IPS-18c (cell line): ENCODE data around the gene COL19A1.
"Not testable (repeated sequence)": the region's sequence is repeated elsewhere in the genome, so short reads cannot be mapped to it uniquely, and the experiment has no call there.

Source experiments
- H3K4me3 ChIP-seq: 2 replicates; pipeline ENCODE4 v1.7.0; 2013; ENCODE audit warnings: low read depth, mild to moderate bottlenecking, low read length, moderate library complexity; ENCODE audit not compliant: insufficient read depth
- H3K9me3 ChIP-seq: one replicate; pipeline ENCODE4 v1.6.1; 2013; ENCODE audit warnings: mild to moderate bottlenecking, low read length, moderate library complexity; ENCODE audit not compliant: control insufficient read depth, insufficient read depth

COL19A1 gene

DNA sequence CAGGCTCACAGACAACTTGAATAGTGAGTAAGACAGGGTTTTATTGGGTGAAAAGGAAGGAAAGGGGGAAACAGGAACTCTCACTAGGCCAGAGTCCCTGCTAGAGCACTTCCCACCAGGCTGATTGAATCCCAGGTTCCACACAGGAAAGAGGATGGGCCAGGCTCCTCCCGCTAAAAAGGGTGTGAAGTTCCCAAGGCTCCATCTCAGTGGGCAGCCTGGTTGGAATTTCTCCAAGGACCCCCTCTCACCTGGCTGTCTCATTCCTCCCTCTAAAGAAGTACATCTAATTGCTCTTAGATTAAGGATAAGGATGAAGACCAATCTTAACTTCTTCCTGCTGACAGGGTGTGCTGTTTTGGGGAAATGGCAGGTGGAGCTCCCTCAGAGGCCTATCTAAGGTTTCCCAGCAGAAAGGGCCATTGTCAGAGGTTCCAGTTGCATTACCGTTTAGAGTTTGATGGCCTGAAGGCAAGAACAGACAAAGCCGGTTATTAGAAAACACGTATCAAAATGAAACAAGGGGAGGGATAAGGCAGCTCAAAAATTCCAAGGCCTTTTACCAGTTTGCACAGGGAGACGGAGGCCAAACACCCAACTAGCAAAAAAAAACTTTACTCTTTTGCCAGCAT is 21.5 kb downstream of the COL19A1 start:
- H3K9me3 ChIP-seq = peaks cover 3% of the 10 kb centered on the region
- no peak overlapping the region for H3K4me3 ChIP-seq

DNA sequence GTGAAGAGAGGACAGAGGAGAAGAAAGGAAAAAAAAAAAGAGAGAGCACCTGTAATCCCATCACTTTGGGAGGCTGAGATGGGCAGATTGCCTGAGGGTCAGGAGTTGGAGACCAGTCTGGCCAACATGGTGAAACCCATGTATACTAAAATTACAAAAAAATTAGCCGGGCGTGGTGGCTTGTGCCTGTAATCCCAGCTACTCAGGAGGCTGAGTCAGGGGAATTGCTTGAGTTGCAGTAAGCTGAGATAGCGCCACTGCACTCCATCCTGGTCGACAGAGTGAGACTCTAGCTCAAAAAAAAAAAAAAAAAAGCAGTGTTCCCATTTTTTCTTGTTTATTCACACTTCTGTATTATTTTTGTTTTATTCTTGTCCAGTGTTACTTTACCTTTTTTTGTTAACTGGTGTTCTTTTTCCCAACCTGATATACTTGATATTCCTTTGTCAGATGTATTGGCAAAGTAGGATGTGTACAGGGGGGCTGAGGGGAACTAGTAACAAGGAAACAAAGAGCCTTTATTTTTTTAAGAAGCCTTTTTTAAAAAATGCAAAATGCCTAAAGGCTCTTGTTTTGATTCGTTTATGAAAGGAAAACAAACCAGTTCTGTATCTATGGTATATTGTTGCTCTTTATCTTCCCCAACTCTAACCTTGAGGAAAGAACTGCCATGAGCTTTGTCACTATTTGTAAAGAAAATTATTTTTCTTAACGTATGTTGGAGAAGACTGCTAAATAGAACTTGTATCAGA is 22.3 kb downstream of the COL19A1 start:
- Histone ChIP-seq H3K9me3 (peaks cover 3% of the 10 kb centered on the region), H3K4me3 (no peak overlapping the region)

DNA sequence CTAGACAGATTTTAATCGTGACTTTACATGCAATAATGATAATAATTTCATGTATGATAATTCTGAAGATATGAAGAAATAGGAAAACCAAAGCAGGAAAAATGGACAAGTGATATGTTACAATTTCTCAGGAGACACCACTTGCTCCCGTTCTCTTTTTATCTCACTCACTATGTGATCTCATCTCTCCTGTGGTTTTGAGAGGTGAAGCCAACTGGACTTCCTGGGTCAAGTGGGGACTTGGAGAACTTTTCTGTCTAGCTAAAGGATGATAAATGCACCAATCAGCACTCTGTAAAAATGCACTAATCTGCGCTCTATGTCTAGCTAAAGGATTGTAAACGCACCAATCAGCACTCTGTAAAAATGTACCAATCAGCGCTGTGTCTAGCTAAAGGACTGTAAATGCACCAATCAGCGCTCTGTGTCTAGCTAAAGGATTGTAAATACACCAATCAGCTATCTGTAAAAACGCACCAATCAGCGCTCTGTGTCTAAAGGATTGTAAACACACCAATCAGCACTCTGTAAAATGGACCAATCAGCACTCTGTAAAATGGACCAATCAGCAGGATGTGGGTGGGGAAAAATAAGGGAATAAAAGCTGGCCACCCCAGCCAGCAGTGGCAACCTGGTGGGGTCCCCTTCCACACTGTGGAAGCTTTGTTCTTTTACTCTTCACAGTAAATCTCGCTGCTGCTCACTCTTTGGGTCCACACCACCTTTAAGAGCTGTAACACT is 23.0 kb downstream of the COL19A1 start:
- H3K9me3 ChIP-seq, H3K4me3 ChIP-seq: not testable (repeated sequence)

DNA sequence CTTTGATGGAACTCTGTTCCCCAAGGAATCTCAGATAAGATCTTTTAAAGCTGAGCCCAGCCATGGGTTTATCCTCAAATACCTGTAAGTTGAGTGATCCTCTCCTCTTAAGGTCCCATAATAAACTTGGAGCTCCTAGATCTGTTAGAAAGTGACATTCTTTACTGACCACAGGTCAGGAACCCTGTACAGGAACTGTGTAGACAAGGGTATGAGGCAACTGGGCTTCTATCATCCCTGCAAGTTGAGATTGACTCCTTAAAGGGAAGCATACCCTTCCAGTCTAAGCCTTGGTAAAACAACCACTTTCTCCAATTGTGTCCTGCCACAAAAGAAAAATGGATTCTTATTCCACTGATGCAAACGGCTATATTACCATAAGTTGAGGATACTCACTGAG is 26.2 kb downstream of the COL19A1 start:
- H3K4me3 ChIP-seq, H3K9me3 ChIP-seq: not testable (repeated sequence)

DNA sequence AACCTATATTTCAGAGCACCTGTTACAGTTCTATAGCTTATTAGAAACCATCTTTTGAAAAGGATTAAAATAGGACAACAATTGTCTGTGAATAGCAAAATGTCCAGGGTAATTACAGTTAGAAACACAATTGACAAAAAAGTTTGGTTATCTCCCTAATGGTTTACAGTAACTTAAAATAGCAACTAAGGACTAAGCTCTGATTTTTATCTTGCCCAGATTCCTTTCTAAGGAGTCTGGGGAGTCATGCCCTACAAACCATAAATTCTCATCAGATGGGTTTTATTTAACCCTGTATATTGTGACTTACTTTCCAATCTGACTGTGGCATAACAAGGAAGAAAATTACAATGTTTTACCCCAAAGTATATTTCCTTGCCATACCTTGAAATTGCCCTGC is 26.9 kb downstream of the COL19A1 start:
- not testable (repeated sequence) for H3K9me3 ChIP-seq, H3K4me3 ChIP-seq

DNA sequence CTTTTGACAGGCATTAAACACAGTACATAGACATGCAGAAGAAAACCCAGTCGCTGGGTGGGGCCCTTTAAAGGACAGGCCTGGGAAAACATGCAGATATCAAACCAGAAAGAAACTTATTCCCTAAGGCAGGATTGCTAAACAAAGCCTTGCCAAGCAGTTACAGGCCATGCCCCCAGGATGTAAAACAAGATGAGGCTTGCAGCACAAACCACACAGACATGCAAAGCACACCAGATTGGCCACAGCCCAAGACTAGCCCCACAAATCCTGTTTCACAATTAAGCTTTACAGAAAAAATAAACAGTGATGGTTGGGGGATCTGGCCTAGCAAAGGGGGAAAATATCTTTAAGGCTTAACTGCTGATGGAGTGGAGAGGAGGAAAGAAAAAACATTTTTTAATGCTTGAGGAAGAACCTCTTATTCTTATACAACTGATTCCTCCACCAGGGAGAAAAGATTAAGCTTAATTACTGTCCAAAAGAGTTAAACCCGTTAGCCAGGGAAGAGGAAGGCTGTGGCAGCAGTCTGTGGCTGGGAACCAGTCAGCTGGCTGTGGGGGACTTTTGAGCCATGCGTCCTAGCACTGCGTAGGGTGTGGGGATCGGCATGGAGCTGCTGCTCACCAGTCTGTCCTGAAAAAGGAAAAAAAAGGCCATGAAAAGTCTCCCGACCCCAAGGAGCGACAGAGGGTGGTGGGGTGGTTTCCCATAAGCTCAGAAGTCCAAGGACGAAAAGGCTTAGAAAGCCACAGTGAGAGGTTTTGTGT is 28.4 kb downstream of the COL19A1 start:
- Histone ChIP-seq H3K4me3 (no peak overlapping the region), H3K9me3 (peaks cover 3% of the 10 kb centered on the region)

DNA sequence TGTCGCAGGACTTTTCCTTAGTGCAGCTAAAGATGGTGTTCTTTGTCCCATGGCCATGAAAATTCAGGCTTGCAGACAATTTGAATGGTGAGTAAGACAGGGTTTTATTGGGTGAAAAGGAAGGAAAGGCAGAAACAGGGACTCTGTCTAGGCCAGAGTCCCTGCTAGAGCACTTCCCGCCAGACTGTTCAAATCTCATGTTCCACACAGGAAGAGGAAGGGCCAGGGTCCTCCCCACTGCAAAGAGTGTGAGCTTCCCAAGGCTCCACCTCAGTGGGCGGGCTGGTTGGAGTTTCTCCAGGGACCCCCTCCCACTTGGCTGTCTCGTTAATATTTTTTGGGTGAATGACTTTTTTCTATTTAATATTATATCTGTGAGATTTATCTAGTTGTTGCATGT is 29.0 kb downstream of the COL19A1 start:
- Histone ChIP-seq H3K4me3 (no peak overlapping the region), H3K9me3 (peaks cover 3% of the 10 kb centered on the region)

DNA sequence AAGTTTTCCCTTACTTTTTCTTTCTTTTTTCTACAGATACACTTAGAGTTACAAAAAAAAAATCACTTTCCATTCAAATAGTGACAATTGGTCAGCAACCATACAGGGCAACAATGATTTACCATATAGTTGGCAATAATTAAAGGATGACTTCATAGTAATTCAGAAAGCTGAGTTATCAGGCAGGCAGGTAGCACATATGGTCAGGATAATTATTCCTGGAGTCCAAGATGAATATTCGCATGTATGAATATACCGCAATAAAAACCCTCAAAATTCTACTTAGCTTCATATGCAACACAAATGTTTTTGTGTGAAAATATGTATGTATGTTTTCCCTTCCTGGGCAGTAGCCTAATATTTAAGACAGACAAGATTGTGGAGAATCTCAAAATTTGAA is 34.5 kb downstream of the COL19A1 start:
- Histone ChIP-seq H3K4me3 (no peak overlapping the region), H3K9me3 (no peaks in the 10 kb centered on the region)

DNA sequence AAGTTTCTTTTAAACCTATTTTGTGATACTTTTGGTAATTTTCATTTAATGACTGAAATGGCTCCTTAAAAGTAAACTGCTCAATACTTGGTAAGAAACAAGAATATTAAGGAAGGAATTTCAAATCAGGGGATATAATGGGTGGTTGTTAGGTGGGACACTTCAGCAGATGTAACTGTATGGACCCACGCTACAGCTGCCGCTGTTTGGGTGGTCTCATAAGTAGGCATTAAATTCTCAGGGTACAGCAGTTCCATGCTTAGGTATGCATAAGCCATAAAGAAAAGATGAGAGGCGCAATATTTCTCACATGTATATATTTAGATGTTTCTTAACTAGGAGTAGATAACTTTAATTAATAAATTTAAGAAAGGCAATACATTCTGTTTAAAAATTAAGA is 35.0 kb downstream of the COL19A1 start:
- Histone ChIP-seq H3K9me3 (no peaks in the 10 kb centered on the region), H3K4me3 (no peak overlapping the region)

DNA sequence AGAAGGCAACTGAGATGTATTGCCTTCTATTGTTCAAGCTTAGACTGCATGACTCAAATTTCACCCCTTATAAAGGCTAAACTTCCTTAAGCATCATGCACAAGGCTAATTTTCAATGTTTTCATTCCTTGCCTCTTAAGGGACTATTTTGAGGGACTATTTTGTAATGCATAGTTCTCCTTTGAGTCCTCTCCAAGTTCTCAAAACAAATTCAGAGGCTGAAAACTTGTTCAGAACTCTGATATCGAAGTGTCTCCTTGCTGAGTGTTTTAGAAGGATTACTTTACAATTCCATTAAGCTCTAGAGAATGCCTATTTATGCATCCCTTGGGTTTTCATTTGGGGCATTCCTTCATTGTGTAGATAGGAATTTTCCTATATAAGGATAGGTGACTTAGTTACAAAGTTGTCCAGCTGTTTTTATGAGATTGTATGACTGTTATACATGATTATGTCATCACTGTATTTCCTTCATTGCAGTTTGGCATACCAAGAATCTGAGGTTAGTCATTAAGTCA is 41.7 kb downstream of the COL19A1 start:
- H3K4me3 ChIP-seq = no peak overlapping the region
- no peaks in the 10 kb centered on the region for H3K9me3 ChIP-seq

DNA sequence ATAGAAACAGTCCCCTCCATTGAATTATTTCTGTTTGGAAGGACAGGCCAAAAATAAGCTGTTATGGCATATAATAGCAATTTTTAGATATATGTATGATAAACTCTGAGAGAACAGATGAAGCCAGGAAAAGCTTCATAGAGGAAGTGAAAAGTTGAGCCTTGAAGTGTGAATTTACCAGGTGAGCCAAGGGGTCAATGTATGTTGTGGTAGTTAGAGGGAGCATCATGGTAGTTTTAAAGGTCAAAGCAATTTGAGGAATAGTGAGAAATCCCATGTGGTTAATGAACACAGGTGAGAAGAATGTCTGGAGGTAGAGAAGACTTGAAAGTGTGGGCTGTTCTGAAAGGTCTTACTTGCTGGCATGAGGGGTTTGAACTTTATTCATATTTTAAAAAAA is 47.0 kb downstream of the COL19A1 start:
- H3K9me3 ChIP-seq = no peaks in the 10 kb centered on the region
- no peak overlapping the region for H3K4me3 ChIP-seq

DNA sequence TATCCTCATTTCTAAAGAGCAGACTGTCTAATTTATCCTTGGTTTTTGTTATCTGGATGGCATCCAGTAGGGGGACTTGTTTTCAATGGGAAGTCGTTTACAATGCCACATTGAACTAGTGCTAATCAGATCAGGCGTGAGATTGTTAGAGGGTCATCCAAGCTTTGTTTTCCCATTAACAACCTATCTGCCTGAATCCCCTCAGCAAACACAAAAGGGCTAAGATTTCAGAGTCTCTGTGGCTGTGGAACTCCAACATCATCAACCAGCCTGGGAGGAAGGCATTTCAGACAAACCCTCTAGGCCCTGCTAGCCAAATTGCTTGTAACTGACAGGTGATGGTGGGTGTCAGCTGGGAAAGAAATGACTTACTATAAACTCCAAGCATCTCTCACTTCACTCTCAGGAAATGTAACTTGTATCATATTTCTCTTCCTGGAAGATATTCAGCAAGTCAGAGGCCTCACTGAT is 47.7 kb downstream of the COL19A1 start:
- no peak overlapping the region for H3K4me3 ChIP-seq

DNA sequence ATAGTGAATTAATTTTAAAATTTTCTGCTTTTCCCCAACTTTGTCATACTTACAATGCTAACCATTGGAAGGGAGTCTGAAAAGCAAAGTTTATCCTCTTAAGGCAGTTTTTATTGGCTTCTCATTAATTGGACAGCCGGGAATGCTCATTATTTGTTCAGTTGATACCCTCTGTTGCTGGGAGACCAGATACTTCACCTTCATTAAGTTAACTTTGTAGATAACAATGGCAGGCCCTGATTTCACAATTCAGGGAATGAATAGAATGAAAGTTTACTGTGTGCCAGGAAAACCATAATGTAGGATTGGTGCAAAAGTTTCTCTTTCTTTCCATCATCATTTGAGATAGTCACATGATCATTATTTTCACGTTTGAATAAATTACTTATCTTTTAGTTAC is 49.0 kb downstream of the COL19A1 start:
- no peaks in the 10 kb centered on the region for H3K9me3 ChIP-seq
- no peak overlapping the region for H3K4me3 ChIP-seq

More for the DNA sequence above, 47.7 kb downstream of the COL19A1 start:
- no peaks in the 10 kb centered on the region for H3K9me3 ChIP-seq

DNA sequence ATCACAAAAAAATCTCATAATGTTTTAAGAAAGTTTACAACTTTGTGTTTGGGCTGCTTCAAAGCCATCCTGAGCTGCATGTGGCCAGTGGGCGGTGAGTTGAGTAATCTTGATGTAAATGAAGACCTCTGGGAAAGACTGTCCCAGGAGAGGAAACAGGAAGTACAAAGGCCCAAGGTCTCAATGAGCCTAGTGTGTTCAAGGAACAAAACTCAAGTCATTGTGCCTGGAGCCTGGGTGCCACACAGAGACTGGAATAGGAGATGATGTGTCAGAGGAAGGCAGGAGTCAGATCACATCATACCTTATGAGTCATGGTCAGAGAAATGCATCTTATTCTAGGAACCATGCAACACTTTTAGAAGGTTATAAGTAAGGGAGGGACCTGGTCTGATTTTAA is 51.5 kb downstream of the COL19A1 start:
- H3K9me3 ChIP-seq = no peaks in the 10 kb centered on the region
- H3K4me3 ChIP-seq = no peak overlapping the region

DNA sequence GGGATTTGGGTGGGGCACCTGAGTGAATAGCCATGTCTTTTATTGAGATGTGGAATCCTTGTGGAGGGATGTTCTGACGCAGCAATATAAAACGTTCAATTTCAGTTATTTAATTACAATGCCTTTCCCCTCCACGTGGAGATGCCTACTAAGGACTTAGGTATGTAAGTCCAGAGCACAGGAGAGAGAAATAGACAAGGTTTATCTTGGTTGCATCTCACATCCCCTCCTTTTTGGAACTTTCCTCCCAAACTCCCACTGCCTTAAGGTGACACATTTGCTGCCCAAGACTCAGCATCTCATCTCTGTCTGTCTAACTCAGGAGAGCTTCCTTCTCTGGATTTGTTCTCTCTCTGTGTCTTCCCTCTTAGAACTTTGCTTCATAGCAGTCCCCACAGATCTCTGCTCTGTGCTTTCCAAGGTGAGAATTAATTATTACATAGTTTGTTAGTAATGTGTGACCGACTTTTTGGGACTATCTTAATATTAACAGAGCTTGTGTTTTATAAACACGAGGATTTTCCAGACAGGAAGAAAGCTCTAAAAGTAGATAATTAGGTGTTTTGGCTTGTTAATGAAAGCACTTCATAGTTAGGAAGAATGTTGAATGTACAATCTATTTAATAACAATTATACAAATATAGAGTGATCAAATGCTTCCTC is 52.6 kb downstream of the COL19A1 start:
- Histone ChIP-seq H3K9me3 (no peaks in the 10 kb centered on the region), H3K4me3 (no peak overlapping the region)

DNA sequence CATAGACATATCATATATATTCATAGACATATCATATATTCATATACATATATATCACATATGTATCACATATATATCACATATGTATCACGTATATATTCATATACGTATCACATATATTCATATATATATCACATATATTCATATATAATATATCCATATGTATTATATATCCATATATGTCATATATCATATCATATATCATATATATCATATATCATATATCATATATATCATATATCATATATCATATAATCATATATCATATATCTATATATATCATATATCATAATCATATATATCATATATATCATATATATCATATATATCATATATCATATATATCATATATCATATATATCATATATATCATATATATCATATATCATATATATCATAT is 54.7 kb downstream of the COL19A1 start:
- not testable (repeated sequence) for H3K4me3 ChIP-seq, H3K9me3 ChIP-seq

DNA sequence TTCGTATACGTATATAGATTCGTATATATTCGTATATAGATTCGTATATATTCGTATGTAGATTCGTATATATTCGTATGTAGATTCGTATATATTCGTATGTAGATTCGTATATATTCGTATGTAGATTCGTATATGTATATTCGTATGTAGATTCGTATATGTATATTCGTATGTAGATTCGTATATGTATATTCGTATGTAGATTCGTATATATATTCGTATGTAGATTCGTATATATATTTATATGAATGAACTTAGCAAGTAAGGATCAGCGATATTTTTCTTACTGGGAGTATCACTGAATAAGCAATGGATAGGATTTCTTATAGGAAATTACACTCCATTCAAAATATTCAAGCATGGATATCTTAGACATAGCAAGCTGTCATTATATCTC is 55.3 kb downstream of the COL19A1 start:
- H3K4me3 ChIP-seq = not testable (repeated sequence)

More for the DNA sequence above, 55.3 kb downstream of the COL19A1 start:
- not testable (repeated sequence) for H3K9me3 ChIP-seq
